Endothelial cell of umbilical vein (primary cell): ENCODE results near the gene CTNNA2. TPM values are rescaled to one million over a fixed set of nuclear protein-coding genes. Genes with fewer than 3 reads are reported as not detected.

ENCODE experiments used
- BruUV-seq: library from RNA; stranded (reverse); fragments of 400-500 nt; replicated peaks from 2 replicates; lab custom pipeline; 2021; lab: Mats Ljungman, UMichigan
- CTCF ChIA-PET: fragments of 300-600, 350-600 bp; sonication (Branson Sonifier 250); formaldehyde crosslinking; loops from one replicate; lab custom pipeline; 2021; ENCODE audit warnings: antibody characterized with exemption, inconsistent platforms; lab: Charles Lee
- POLR2A ChIA-PET: fragments of 300-600, 350-600 bp; sonication (Branson Sonifier 250); formaldehyde crosslinking; loops from one replicate; lab custom pipeline; 2021; ENCODE audit warnings: antibody characterized with exemption, inconsistent platforms; lab: Charles Lee
- DNase-seq: peaks from one replicate; pipeline ENCODE4 v3.0.0-alpha.2; 2011; ENCODE audit warnings: low read depth, low spot score
- FAIRE-seq: peaks from 2 replicates; lab custom pipeline; 2011; peaks lifted over from hg19 to GRCh38; lab: Jason Lieb, UNC
- H2AFZ ChIP-seq: 2 replicates; pipeline ENCODE4 v1.6.0; 2012; ENCODE audit warnings: low read depth, low read length, control low read depth, inconsistent platforms
- H3K27ac ChIP-seq: 2 replicates; pipeline ENCODE4 v1.5.1; 2011; ENCODE audit warnings: low read depth, mild to moderate bottlenecking, control low read depth, low read length, moderate library complexity; ENCODE audit not compliant: insufficient read depth
- H3K27me3 ChIP-seq, 2 experiments: 2 replicates each; pipeline versions ENCODE4 v1.6.0 to v1.6.1; 2011; ENCODE audit warnings: low read length in 2 of 2, mixed read lengths in 1 of 2; ENCODE audit not compliant: control insufficient read depth in 2 of 2, insufficient read depth in 2 of 2
- H3K36me3 ChIP-seq, 2 experiments: 2 replicates in 1 of 2; 3 replicates in 1 of 2; pipeline ENCODE4 v1.5.1; 2011; ENCODE audit warnings: low read length in 2 of 2, mild to moderate bottlenecking in 1 of 2, moderate library complexity in 1 of 2; ENCODE audit not compliant: control insufficient read depth in 2 of 2, insufficient read depth in 2 of 2; ENCODE audit errors: extremely low read depth in 1 of 2
- H3K4me1 ChIP-seq: 3 replicates; pipeline ENCODE4 v1.5.1; 2011; ENCODE audit warnings: mild to moderate bottlenecking, low read length; ENCODE audit not compliant: control insufficient read depth, insufficient read depth; ENCODE audit errors: extremely low read depth
- H3K4me2 ChIP-seq: 2 replicates; pipeline ENCODE4 v1.6.1; 2011; ENCODE audit warnings: low read length, control low read depth, mixed read lengths; ENCODE audit not compliant: insufficient read depth
- H3K4me3 ChIP-seq, 3 experiments: fragments of 200-600 bp in 1 of 3; sonication (generic), shearing (Covaris generic) in 1 of 3; replicated peaks in 1 of 3; 2 replicates each; pipeline ENCODE4 v1.5.1; 2011 to 2016; ENCODE audit warnings: control low read depth in 3 of 3, low read length in 3 of 3, mild to moderate bottlenecking in 2 of 3, inconsistent platforms in 1 of 3, low read depth in 1 of 3, moderate library complexity in 1 of 3; ENCODE audit not compliant: insufficient read depth in 1 of 3
- H3K79me2 ChIP-seq: 2 replicates; pipeline ENCODE4 v1.6.0; 2012; ENCODE audit warnings: low read length, inconsistent platforms; ENCODE audit not compliant: control insufficient read depth, insufficient read depth
- H3K9ac ChIP-seq: replicated peaks from 2 replicates; pipeline ENCODE3; 2011; ENCODE audit warnings: low read length, control low read depth; ENCODE audit not compliant: insufficient read depth; ENCODE audit errors: extremely low read depth
- H3K9me1 ChIP-seq: replicated peaks from 3 replicates; pipeline ENCODE4 v1.6.0; 2011; ENCODE audit warnings: mild to moderate bottlenecking, low read length; ENCODE audit not compliant: control insufficient read depth, insufficient read depth; ENCODE audit errors: extremely low read depth
- H3K9me3 ChIP-seq: replicated peaks from 2 replicates; pipeline ENCODE4 v1.5.1; 2012; ENCODE audit warnings: low read length, inconsistent platforms; ENCODE audit not compliant: control insufficient read depth, insufficient read depth
- H4K20me1 ChIP-seq: replicated peaks from 2 replicates; pipeline ENCODE3; 2011; ENCODE audit warnings: mild to moderate bottlenecking, low read length; ENCODE audit not compliant: control insufficient read depth, insufficient read depth; ENCODE audit errors: extremely low read depth
- EZH2 ChIP-seq: IDR thresholded peaks from 2 replicates; pipeline ENCODE4 v1.6.1; 2012; ENCODE audit warnings: borderline replicate concordance, low read depth, mild to moderate bottlenecking, moderate library complexity, low read length, inconsistent platforms; ENCODE audit not compliant: severe bottlenecking
- FOS ChIP-seq: IDR thresholded peaks from 2 replicates; pipeline ENCODE4 v1.6.1; 2011; ENCODE audit warnings: mild to moderate bottlenecking, low read length, moderate library complexity, borderline replicate concordance; ENCODE audit not compliant: insufficient read depth
- GATA2 ChIP-seq: IDR thresholded peaks from 2 replicates; pipeline ENCODE4 v1.7.0; 2011; ENCODE audit warnings: low read depth, mild to moderate bottlenecking, moderate library complexity, mixed read lengths, low read length; ENCODE audit not compliant: insufficient read length, insufficient read depth
- JUN ChIP-seq: IDR thresholded peaks from 2 replicates; pipeline ENCODE4 v1.6.1; 2011; ENCODE audit warnings: borderline replicate concordance, low read depth; ENCODE audit not compliant: insufficient read length, insufficient read depth
- MYC ChIP-seq: IDR thresholded peaks from one replicate; pipeline ENCODE4 v1.6.1; 2011; ENCODE audit warnings: mild to moderate bottlenecking, low read depth, low read length
- POLR2A ChIP-seq: IDR thresholded peaks from 2 replicates; pipeline ENCODE4 v1.6.1; 2012; ENCODE audit warnings: low read depth, mild to moderate bottlenecking, control low read depth, low read length
- POLR2AphosphoS5 ChIP-seq: IDR thresholded peaks from 2 replicates; pipeline ENCODE4 v1.6.1; 2012; ENCODE audit warnings: low read depth, mild to moderate bottlenecking, control low read depth, low read length, moderate library complexity; ENCODE audit not compliant: insufficient read depth
- dilution Hi-C: fragments of 300-500 bp; cut with MboI; formaldehyde crosslinking; loops from one replicate; pipeline ENCODE4 v1.15.0; 2019; ENCODE audit warnings: low sequenced_read_pairs; ENCODE audit not compliant: extremely low pct_ligation_motif_present
- intact Hi-C: fragments of 100-400 bp; cut with micrococcal nuclease; formaldehyde crosslinking; loops from one replicate; pipeline ENCODE4 v1.10.0; 2022
- polyA plus RNA-seq, 4 experiments: library from polyadenylated mRNA; depleted of rRNA in 3 of 4; stranded (reverse) in 3 of 4; unstranded in 1 of 4; fragments of >200 nt; gene quantifications; 2 replicates each; pipeline versions ENCODE4 v1.2.1 to v1.2.3, GENCODE V29; 2011 to 2012; ENCODE audit warnings: missing spikeins in 1 of 4
- total RNA-seq: library from RNA; stranded (reverse); gene quantifications from 2 replicates; pipeline ENCODE4 v1.2.3, GENCODE V29; 2021
- TF ChIP-seq, protein P1 (sequence below), 2 donors: IDR thresholded peaks; 1 replicate in 1 of 2; 2 replicates in 1 of 2; pipeline ENCODE4 v1.5.1; 2011; ENCODE audit warnings: low read length in 2 of 2, mild to moderate bottlenecking in 2 of 2, moderate library complexity in 2 of 2, control low read depth in 1 of 2, inconsistent platforms in 1 of 2, low read depth in 1 of 2; ENCODE audit not compliant: insufficient read depth in 1 of 2; ENCODE audit errors: extremely low read depth in 1 of 2
- TF ChIP-seq, protein P2 (sequence below): IDR thresholded peaks from 2 replicates; pipeline ENCODE4 v1.6.1; 2011; ENCODE audit not compliant: insufficient read depth, insufficient read length

Gene CTNNA2
- total and polyA plus RNA-seq, 2 donors (not counting 3 experiments of a cell fraction or from before 2014, with no cell fraction given), result not detected

DNA sequence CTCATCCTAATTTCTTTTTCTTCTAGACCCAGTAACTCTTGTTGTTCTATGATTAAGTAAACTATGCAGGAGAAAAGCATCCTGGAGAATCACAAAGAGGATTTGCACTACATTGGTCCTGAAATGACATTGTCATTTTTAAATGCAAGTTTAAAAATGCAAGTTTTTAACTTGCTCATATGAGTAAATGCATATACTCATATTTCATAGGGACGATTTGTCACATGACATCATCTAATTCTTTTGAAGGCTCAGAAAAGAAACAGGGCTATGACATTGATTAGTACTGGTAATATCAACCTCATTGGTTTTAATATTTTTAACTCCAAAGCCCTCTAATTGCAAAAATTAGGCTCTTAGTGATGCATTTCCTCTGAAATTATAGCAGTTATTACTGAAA is 467.3 kb downstream of the CTNNA2 start:
- no peaks in the 10 kb centered on the region for H3K79me2 ChIP-seq
- H3K9ac ChIP-seq, result no peak overlapping the region
- BruUV-seq, result no TSS peak
- ChIA-PET POLR2A (no interaction called here), CTCF (no interaction called here)
- no peak overlapping the region for H3K27ac ChIP-seq
- no peaks in the 10 kb centered on the region for H3K36me3 ChIP-seq
- H3K27me3 ChIP-seq, result no peaks in the 10 kb centered on the region
- dilution Hi-C loops, result no loop called here
- H3K4me1 ChIP-seq, result no peaks in the 10 kb centered on the region
- TF ChIP-seq GATA2 (no peak), POLR2A (no peak), EZH2 (no peak), POLR2AphosphoS5 (no peak), MYC (no peak), JUN (no peak), FOS (no peak)
- TF ChIP-seq, protein P1, sequence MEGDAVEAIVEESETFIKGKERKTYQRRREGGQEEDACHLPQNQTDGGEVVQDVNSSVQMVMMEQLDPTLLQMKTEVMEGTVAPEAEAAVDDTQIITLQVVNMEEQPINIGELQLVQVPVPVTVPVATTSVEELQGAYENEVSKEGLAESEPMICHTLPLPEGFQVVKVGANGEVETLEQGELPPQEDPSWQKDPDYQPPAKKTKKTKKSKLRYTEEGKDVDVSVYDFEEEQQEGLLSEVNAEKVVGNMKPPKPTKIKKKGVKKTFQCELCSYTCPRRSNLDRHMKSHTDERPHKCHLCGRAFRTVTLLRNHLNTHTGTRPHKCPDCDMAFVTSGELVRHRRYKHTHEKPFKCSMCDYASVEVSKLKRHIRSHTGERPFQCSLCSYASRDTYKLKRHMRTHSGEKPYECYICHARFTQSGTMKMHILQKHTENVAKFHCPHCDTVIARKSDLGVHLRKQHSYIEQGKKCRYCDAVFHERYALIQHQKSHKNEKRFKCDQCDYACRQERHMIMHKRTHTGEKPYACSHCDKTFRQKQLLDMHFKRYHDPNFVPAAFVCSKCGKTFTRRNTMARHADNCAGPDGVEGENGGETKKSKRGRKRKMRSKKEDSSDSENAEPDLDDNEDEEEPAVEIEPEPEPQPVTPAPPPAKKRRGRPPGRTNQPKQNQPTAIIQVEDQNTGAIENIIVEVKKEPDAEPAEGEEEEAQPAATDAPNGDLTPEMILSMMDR (IDR thresholded peaks at IDR 0.05; ENCODE audit: extremely low read depth in 1 of 2, insufficient read depth in 1 of 2, low read depth in 1 of 2, low read length in 2 of 2), result no peak
- TF ChIP-seq, protein P2, sequence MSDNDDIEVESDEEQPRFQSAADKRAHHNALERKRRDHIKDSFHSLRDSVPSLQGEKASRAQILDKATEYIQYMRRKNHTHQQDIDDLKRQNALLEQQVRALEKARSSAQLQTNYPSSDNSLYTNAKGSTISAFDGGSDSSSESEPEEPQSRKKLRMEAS, result no peak
- H3K9me3 ChIP-seq, result peaks cover 7% of the 10 kb centered on the region
- H2AFZ ChIP-seq, result no peak overlapping the region
- H3K9me1 ChIP-seq, result no peaks in the 10 kb centered on the region
- DNase-seq (no peak), FAIRE-seq (no peak)
- H3K4me3 ChIP-seq, result no peak overlapping the region
- H3K4me2 ChIP-seq, result no peak overlapping the region
- no peaks in the 10 kb centered on the region for H4K20me1 ChIP-seq
- intact Hi-C loops, result no loop called here
